NAMALWA (cell line): ENCODE results near the gene HNRNPM.
A peak's percentile ranks its signal among the peaks of the same experiment; 100 is the strongest.

Source experiments
- DNase-seq: peaks from one replicate; pipeline ENCODE4 v3.0.0-alpha.2; 2015; ENCODE audit warnings: low spot score

HNRNPM gene

GRCh38 chr19:8459520-8460270 lies 14.9 kb downstream of the HNRNPM start:
- no peak for DNase-seq

GRCh38 chr19:8460516-8461298 lies 15.9 kb downstream of the HNRNPM start:
- DNase-seq: no peak

- no peak for DNase-seq
Measured at GRCh38 chr19:8461376-8461775, 16.6 kb downstream of the HNRNPM start.

GRCh38 chr19:8461891-8462290 lies 17.1 kb downstream of the HNRNPM start:
- DNase-seq: no peak

- DNase-seq: no peak
Measured at GRCh38 chr19:8462571-8462970, 17.8 kb downstream of the HNRNPM start.

GRCh38 chr19:8463365-8463764 lies 18.6 kb downstream of the HNRNPM start:
- no peak for DNase-seq

- no peak for DNase-seq
Measured at GRCh38 chr19:8466018-8466417, 21.2 kb downstream of the HNRNPM start.

GRCh38 chr19:8468124-8468523 lies 23.3 kb downstream of the HNRNPM start:
- no peak for DNase-seq

- no peak for DNase-seq
Measured at GRCh38 chr19:8468761-8469373, 24.1 kb downstream of the HNRNPM start.

GRCh38 chr19:8469613-8470368 lies 25.0 kb downstream of the HNRNPM start:
- DNase-seq: no peak

GRCh38 chr19:8473648-8474476 lies 29.1 kb downstream of the HNRNPM start:
- DNase-seq: peak; percentile 72

GRCh38 chr19:8475005-8475404 lies 30.2 kb downstream of the HNRNPM start:
- DNase-seq: no peak

- no peak for DNase-seq
Measured at GRCh38 chr19:8476524-8476923, 31.7 kb downstream of the HNRNPM start.

GRCh38 chr19:8477889-8478288 lies 33.1 kb downstream of the HNRNPM start:
- DNase-seq: no peak

- no peak for DNase-seq
Measured at GRCh38 chr19:8478598-8478997, 33.8 kb downstream of the HNRNPM start.

GRCh38 chr19:8481201-8481600 lies 36.4 kb downstream of the HNRNPM start:
- no peak for DNase-seq

- DNase-seq: no peak
Measured at GRCh38 chr19:8481616-8482015, 36.8 kb downstream of the HNRNPM start.

GRCh38 chr19:8482696-8483095 lies 37.9 kb downstream of the HNRNPM start:
- no peak for DNase-seq

GRCh38 chr19:8483165-8483564 lies 38.4 kb downstream of the HNRNPM start:
- no peak for DNase-seq

GRCh38 chr19:8484331-8484894 lies 39.6 kb downstream of the HNRNPM start:
- no peak for DNase-seq
